ENCODE data around the gene RAC3. TPM values are rescaled to one million over a fixed set of nuclear protein-coding genes. Genes with fewer than 3 reads are reported as not detected.
A peak's percentile ranks its signal among the peaks of the same experiment; 100 is the strongest.

RAC3 gene
- polyA plus RNA-seq, 6 donors from 2014 or later = not detected

DNA sequence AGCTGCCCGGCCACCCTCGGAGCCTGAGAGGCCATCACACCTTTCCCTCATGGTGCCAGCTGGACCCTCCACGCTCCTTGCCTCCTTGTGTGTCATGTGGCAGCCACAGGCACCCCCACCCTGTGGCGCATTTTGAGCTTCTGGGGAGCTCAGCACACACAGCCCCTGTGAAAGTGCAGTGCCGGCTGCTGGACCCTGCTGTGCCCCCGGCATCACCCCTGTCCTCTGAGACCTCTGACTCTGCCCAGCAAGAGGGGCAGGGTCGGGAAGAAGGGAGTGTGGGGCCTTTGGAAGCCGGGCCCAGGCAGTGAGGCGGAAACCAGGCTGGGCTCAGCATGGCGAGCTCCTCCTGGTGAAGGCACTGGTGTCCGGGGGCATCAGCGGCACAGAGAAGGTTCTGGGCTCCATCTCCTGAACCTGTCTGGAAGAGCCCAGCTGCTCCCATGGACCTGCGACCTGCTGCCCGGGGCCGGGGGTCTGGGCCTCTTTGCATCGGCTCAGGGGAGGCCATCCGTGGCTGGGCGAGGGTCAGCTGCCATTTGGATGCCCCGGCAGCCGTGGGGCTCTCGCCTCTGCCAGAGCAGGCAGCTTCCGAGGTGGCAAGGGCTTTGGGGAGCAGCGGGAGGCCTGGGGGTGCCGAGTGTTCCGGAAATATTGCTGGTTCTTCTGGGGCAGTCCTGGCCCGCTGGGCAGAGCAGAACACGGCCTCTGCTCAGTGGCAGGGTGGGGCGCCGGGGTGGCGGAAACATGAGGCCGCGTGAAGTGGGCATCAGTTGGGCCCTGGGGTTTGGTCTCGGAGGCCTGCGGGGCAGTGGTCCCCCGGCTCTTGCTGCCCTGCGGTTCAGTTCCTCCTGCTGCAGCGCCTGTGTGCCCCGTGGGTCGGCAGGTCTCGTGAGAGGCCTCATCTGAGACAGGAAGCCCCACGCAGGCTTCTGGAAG, 26.7 kb upstream of the RAC3 start:
- Mint-ChIP-seq H3K4me1 (peaks cover 0 to 4% (median 0%) of the 10 kb centered on the region in 3 donors), H3K4me3 (no peak overlapping the region), H3K9me3 (no peaks in the 10 kb centered on the region), H3K27me3 (no peaks in the 10 kb centered on the region), H3K36me3 (no peaks in the 10 kb centered on the region), H3K27ac (no peak overlapping the region)
- ATAC-seq (ENCODE audit: low read depth in 2 of 2) (no peak), DNase-seq (no peak)

DNA sequence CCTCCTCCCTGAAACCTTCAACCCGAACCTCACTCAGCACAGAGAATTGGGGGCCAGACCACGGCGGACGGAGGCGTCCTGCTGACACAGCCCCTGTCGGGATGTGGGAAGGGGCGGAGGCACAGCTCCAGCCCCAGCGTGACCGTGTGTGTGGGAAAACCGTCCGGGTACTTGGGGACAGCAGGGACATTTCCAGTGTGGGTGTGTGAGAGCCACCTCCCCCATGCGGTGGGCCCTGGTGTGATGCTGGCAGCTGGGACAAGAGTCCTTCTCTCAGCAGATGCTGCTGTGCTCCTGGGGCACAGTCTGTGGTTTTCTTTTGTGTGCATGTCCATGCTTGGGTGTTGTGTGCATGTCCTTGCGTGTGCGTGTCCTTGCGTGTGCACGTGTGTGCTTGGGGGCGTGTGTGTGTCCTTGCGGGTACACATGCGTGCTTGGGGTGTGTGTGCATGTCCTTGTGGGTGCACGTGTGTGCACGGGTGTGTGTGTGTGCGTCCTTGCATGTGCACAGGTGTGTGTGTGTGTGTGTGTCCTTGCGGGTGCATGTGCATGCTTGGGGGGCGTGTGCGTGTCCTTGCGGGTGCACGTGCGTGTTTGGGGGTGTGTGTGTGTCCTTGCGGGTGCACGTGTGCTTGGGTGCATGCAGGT, 25.7 kb upstream of the RAC3 start:
- H3K9me3 Mint-ChIP-seq = no peaks in the 10 kb centered on the region
- H3K27ac Mint-ChIP-seq = no peak overlapping the region
- DNase-seq = no peak
- H3K27me3 Mint-ChIP-seq = no peaks in the 10 kb centered on the region
- no peak for ATAC-seq (ENCODE audit: low read depth in 2 of 2)
- H3K4me1 Mint-ChIP-seq = no peaks in the 10 kb centered on the region
- H3K36me3 Mint-ChIP-seq = no peaks in the 10 kb centered on the region
- H3K4me3 Mint-ChIP-seq = peak overlapping the region in 1 of 8 donors; percentile 29

DNA sequence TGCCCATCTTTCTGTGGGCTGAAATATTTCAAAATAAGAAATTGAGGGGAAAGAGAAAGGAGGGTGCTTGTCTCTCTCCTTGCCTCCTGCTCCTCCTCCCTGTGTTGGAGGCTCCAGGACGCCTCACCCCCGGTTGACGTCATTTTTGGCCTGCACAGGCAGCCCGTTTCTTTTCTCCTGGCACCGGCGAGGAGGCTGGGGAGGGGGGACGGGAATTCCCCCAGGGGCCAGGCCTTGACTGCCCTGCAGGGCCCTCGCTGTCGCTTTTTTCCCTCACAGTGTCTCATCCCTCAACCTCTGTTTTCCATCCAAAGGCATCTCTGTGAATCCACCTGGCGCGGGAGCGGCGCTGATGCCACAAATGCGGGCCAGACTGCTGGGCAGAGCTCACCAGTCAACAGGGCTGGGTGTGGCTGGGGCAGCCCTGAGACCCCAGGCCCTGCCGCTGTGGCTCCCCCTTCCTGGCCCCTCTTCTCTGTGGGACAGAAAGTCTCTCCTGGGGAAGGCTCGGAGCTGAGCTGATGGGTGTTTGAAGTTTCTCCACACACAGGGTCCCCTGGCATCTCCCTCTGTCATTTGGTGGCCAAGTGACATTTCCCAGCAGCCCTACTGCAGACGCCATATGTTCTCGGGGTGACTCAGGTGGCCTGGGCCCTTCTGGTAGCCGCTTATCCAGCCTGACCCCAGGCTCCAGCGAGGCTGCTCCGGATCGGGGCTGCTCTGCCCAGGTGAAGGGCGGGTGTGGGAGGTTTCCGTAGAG, 24.8 kb upstream of the RAC3 start:
- DNase-seq (no peak), ATAC-seq (ENCODE audit: low read depth in 2 of 2) (no peak)
- Mint-ChIP-seq H3K27ac (no peak overlapping the region), H3K4me3 (no peak overlapping the region), H3K27me3 (no peaks in the 10 kb centered on the region), H3K9me3 (no peaks in the 10 kb centered on the region), H3K36me3 (no peaks in the 10 kb centered on the region), H3K4me1 (no peaks in the 10 kb centered on the region)

DNA sequence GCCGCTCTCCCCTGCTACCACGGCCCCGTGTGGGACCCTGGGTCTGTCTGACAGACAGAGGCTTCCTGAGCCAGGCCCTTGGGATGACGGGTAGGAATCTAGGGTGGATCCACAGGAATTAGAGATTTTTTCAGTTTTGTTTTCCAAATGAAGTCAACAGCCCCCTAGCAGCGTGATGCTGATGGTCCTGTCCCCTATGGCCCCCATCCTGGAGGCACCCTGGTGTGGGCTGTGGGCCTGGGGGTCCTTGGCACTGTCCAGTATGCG, 24.3 kb upstream of the RAC3 start:
- Mint-ChIP-seq H3K27ac (no peak overlapping the region), H3K36me3 (no peaks in the 10 kb centered on the region), H3K9me3 (no peaks in the 10 kb centered on the region), H3K4me1 (no peaks in the 10 kb centered on the region), H3K4me3 (no peak overlapping the region), H3K27me3 (no peaks in the 10 kb centered on the region)
- ATAC-seq (ENCODE audit: low read depth in 2 of 2) = no peak
- no peak for DNase-seq

DNA sequence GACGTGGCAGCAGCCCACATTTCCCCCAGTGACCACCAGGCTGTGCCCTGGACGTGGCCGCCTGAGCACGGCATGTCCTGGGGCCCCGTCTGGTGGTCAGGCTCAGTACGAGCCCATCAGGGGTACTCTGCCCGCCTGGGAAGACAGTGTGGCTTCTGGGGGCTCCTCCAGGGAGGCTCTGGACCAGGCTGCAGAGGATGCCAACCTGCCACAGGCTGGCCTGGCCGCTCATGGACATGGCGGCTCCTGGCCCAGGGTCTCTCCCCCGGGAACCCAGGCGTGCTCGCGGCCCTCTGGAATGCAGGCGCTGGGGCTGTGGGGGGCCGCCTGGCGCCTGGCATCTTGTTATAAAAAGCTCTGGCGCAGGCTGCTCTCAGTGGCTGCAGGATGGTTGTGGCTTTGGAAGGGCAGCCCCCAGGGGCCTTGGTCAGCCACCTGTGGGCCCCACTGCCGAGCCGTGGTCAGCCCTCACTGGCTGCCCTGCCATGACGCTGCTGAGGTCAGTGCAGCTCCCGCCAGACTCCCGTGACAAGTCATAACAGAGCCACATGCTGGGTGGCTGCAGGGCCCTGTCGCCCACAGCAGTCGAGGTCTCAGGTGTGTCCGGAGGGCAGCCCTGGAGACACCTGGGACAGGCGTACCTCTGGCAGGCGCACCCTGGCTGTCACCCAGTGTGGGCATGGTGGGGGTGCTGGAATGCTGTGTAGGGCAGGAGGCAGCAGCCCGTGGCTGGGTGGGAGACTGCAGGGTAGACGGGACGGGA, 23.8 kb upstream of the RAC3 start:
- H3K27me3 Mint-ChIP-seq = no peaks in the 10 kb centered on the region
- no peaks in the 10 kb centered on the region for H3K36me3 Mint-ChIP-seq
- H3K4me3 Mint-ChIP-seq = no peak overlapping the region
- no peak overlapping the region for H3K27ac Mint-ChIP-seq
- DNase-seq = no peak
- H3K9me3 Mint-ChIP-seq = no peaks in the 10 kb centered on the region
- ATAC-seq (ENCODE audit: low read depth in 2 of 2) = no peak
- no peaks in the 10 kb centered on the region for H3K4me1 Mint-ChIP-seq

DNA sequence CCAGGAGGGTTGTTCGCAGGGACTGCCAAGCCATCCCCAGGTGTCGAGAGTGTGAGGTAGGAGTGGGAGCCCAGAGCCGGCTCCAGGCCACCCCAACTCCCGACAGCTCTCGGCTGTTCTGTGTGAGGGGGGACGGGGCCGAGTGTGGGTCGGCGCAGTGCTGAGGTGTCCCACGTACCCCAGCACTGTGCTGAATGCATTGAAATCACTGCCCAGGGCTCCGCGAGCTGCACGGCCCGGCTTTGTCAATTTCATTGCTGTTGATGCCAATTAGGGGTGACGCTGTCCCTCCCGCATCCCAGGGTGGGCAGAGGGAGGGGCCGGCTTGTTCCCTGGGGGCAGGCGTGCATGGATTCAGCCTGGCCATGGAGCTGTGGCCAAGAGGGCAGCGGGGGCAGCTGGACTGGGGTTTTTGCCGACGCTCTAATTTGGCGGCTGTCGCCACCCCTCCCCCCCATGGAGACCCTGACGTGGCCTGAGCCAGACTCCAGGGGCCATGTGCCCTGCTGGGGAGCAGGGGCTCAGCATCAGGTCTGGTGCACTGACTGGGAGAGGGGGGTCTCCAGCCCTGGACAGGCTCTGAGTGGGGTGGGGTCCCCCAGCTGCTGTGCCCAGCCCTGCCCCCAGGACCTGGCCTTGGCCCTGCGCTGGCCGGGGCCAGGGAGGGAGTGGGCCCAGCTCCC, 23.1 kb upstream of the RAC3 start:
- ATAC-seq (ENCODE audit: low read depth in 2 of 2) (no peak), DNase-seq (no peak)
- Mint-ChIP-seq H3K27me3 (no peaks in the 10 kb centered on the region), H3K4me1 (no peaks in the 10 kb centered on the region), H3K36me3 (no peaks in the 10 kb centered on the region), H3K27ac (no peak overlapping the region), H3K9me3 (no peaks in the 10 kb centered on the region), H3K4me3 (no peak overlapping the region)

DNA sequence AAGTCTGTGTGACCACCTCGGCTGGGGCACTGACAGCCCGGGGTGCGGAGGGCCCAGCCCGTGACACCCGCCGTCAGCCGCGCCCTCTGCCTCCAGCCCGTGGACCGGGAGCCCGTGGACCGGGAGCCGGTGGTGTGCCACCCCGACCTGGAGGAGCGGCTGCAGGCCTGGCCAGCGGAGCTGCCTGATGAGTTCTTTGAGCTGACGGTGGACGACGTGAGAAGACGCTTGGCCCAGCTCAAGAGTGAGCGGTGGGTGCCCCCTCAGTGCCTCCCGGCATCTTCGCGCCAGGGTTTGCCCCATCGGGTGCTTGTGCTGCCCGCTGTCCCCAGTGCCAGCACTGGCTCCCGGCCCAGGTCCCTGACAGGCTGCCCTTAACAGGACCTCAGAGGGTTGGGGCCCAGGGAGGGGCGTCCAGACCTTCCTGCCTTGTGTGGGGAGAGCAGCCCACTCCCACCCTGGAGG, 22.5 kb upstream of the RAC3 start:
- no peak overlapping the region for H3K4me3 Mint-ChIP-seq
- H3K27ac Mint-ChIP-seq = no peak overlapping the region
- DNase-seq (no peak), ATAC-seq (ENCODE audit: low read depth in 2 of 2) (no peak)
- H3K27me3 Mint-ChIP-seq = no peaks in the 10 kb centered on the region
- no peaks in the 10 kb centered on the region for H3K36me3 Mint-ChIP-seq
- H3K9me3 Mint-ChIP-seq = no peaks in the 10 kb centered on the region
- no peaks in the 10 kb centered on the region for H3K4me1 Mint-ChIP-seq

DNA sequence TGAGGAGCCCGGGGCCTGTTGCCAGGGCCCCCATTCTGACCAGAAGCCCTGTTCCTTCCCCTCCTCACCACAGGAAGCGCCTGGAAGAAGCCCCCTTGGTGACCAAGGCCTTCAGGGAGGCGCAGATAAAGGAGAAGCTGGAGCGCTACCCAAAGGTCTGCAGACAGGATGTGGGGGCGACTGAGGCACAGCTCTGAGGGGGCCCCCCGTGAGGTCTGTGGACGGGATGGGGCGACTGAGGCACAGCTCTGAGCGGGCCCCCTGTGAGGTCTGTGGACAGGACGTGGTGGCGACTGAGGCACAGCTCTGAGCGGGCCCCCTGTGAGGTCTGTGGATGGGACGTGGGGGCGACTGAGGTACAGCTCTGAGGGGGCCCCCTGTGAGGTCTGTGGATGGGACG, 22.1 kb upstream of the RAC3 start:
- Mint-ChIP-seq H3K9me3 (no peaks in the 10 kb centered on the region), H3K4me1 (no peaks in the 10 kb centered on the region), H3K27me3 (no peaks in the 10 kb centered on the region), H3K27ac (no peak overlapping the region), H3K36me3 (no peaks in the 10 kb centered on the region), H3K4me3 (no peak overlapping the region)
- DNase-seq (no peak), ATAC-seq (ENCODE audit: low read depth in 2 of 2) (no peak)

DNA sequence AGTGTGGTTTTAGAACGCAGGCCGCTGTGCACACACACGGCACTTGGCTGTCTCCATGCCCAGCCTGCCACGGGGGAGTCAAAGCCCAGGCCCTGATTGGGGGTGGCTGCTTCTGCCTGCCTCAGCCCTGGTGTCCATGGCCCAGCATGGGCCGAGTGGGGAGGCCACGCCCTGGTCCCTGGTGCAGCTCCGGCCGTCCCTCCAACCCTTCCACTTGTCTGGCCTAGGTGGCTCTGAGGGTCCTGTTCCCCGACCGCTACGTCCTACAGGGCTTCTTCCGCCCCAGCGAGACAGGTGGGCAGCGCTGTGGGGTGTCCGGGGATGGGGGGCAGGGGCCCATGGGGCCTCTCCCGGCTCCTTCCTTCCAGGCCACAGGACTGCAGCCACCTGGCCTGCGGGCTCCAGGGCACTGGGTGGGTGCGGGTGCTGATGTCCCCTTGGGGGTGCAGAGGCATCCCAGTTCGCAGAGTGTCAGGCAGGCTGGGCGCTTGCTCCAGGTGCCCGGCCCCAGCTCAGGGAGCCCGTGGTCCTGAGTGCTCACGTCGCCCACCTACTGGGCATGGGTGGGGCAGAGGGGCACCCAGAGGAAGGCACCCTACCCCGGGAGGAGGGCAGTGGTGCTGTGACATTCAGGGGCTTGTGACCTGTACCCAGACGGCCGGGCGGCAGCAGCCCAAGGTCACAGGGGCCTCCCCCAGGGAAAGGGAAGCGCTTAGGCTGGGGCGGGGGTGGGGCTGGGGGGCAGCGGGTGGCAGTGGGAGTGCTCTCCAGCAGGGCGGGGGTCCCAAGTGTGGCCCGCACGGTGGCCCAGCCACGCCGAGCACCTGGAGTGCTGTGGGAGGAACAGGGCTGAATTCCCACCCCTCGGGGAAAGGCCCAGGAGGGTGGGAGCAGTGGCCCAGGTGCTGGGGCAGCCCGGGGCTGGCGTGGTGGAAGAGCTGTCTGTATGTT, 20.6 kb upstream of the RAC3 start:
- H3K9me3 Mint-ChIP-seq = no peaks in the 10 kb centered on the region
- no peaks in the 10 kb centered on the region for H3K27me3 Mint-ChIP-seq
- no peak overlapping the region for H3K27ac Mint-ChIP-seq
- H3K4me1 Mint-ChIP-seq = no peaks in the 10 kb centered on the region
- DNase-seq (no peak), ATAC-seq (ENCODE audit: low read depth in 2 of 2) (no peak)
- H3K4me3 Mint-ChIP-seq = no peak overlapping the region
- H3K36me3 Mint-ChIP-seq = no peaks in the 10 kb centered on the region

DNA sequence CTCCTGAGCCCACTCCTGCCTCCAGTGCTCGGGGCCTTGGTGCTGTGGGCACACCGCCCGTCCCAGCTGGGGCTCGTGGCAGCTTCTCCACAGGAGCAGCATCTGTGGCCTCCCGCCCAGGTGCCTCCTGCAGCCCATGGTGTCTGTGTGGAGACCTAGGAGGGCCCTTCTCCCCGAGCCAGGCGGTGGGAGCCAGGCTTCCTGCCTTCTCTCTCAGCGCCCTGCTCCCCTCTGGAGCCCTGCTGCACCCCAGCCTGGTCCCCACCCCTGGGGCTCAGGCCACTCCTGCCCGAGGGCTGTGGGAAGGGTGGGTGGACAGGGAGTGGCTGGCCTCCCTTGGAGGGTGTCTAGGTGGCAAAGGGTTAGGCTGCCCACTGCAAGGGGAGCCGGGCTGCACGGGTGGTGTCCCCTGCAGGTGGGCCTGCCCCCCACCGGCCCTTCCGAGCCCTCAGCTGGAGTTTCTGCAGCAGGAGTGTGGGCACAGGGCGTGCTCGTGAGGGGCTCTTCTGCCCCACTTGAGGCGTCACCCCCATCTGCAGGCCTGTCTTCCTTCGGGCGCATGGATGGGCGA, 19.8 kb upstream of the RAC3 start:
- DNase-seq = no peak
- Mint-ChIP-seq H3K36me3 (no peaks in the 10 kb centered on the region), H3K4me1 (no peaks in the 10 kb centered on the region), H3K27ac (no peak overlapping the region), H3K4me3 (no peak overlapping the region), H3K27me3 (no peaks in the 10 kb centered on the region), H3K9me3 (no peaks in the 10 kb centered on the region)
- no peak for ATAC-seq (ENCODE audit: low read depth in 2 of 2)

DNA sequence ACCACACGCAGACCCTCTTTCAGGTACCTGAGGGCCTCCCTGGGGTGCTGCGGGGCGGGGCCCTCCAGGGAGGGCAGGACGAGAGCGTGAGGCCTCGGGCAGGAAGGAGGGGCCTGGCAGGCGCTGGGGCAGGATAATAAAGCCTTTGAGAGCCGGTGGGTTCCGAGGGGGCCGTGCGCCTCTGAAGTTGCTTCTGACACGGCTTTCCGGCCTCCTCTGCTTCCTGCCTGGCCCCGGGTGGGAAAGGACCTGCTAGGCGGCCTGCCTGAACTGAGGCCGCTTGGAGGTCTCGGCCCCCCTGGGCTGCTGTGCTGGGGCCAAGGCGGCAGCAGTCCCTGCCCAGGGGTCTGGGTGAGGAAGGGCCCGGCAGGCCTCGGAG, 19.2 kb upstream of the RAC3 start:
- no peak for DNase-seq
- Mint-ChIP-seq H3K36me3 (no peaks in the 10 kb centered on the region), H3K4me1 (no peaks in the 10 kb centered on the region), H3K27me3 (no peaks in the 10 kb centered on the region), H3K9me3 (no peaks in the 10 kb centered on the region), H3K4me3 (no peak overlapping the region), H3K27ac (no peak overlapping the region)
- no peak for ATAC-seq (ENCODE audit: low read depth in 2 of 2)

DNA sequence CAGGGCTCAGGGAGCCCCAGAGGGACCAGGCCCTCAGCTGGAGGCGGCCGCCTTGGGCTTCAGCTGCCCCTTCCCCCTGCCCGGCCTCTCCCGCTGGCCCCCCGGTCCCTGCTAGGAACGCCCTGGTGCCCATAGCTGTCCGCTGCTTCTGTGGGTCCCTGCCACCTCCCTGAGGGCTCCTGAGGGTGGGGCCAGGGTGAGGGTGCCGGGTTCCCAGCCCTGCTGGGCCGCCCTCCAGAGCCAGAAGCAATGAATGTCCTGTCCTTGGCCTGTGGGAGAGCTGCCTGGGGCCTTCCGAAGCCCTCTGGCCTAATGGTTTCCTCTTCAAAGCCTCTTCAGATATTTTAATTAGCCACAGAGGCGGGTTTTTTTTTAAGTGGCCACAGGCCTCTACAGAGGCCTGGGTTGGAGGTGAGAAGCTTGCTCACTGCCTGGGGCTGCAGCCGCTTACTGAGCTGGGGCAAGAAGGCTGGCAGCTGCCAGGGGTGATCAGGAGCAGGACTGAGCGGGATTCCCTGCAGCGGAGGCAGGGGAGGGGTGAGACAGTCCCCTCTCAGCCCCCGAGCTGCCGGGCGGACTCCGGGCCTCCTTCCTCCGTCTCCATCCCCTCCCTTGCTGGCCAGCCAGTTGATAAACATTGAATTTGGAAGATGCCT, 18.7 kb upstream of the RAC3 start:
- no peaks in the 10 kb centered on the region for H3K9me3 Mint-ChIP-seq
- no peaks in the 10 kb centered on the region for H3K4me1 Mint-ChIP-seq
- DNase-seq (no peak), ATAC-seq (ENCODE audit: low read depth in 2 of 2) (no peak)
- H3K4me3 Mint-ChIP-seq = no peak overlapping the region
- no peak overlapping the region for H3K27ac Mint-ChIP-seq
- H3K27me3 Mint-ChIP-seq = no peaks in the 10 kb centered on the region
- H3K36me3 Mint-ChIP-seq = no peaks in the 10 kb centered on the region

Measured in naive B cell (primary cell).